CD4-positive, alpha-beta T cell treated with Interleukin-12 subunit alpha and Interleukin-12 subunit beta, for 1 hour (primary cell): ENCODE data around the gene ALG5.
A peak's percentile ranks its signal among the peaks of the same experiment; 100 is the strongest.

Source experiments
- DNase-seq: peaks from one replicate; pipeline ENCODE4 v3.0.0-alpha.2; 2020

Gene ALG5, protein sequence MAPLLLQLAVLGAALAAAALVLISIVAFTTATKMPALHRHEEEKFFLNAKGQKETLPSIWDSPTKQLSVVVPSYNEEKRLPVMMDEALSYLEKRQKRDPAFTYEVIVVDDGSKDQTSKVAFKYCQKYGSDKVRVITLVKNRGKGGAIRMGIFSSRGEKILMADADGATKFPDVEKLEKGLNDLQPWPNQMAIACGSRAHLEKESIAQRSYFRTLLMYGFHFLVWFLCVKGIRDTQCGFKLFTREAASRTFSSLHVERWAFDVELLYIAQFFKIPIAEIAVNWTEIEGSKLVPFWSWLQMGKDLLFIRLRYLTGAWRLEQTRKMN

DNA sequence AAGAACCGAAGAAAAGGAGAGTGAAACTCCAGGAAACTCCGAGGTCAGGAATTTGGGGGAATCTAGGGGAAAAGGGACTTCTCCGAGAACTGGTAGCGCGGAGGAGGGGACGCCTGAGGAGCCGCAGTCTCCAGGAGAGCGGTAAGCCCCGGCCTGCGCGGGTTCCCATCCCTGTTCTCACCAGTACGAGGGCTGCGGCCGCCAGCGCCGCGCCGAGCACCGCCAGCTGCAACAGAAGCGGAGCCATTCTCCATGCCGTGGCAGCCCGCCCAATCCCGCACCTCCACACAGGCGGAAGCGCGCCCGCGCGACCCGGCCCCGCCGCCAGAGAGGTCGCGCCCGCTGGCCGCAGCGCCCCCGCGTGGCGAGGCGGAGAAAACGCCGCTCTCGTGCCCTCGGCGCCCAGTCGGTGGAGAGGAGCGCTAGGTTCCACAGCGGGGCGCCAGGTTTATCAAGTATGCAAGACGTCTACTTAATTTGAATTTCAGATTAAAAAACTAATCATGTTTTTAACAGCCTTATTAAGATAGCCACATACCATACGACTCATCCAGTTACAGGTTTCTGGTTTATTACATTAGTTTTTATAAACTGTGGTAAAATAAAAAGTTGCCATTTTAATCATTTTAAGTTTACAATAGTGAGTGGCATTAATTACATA is at the start of gene ALG5:
TSS of gene ALG5 (minus strand) at position 287 of the 661 bp plus-strand sequence. CDS start at position 247, 40 bp downstream.
- DNase-seq: peak; percentile 95

DNA sequence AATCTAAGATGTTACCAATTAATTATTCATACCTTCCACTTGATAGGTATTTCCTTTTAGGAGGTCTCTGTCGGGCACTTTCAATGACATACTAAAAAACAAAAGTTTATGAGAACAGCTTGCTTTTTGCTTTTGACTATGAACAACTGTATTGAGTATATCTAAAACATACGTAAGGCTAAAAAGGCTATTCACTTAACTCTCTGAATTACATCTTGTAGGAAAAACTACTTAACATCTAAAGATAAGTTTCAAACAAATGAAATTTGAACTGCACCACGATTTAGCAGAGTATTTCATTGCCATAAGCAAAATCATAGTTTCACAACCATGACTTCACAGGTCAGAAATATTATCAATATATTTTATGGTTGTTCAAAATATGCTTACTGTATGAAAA is 48.7 kb upstream of the ALG5 start:
- DNase-seq: no peak

DNA sequence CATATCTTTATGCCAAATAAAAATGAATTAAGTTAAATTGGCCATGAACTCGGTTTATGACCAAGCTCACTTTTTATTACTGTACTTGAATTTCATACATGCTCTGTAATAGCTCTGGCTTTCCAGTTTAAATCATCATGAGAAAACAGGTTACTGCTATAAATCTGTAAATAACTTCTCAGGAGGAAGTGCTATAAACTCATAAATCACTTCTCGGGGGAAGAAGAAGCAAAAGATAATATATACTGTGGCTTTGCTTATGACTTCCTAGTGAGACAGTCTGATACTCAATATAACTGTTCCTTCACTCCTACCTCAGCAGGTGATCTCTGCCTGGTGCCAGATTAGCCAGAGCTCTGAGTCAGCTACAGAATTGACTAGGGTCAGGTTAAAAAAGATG is 47.9 kb upstream of the ALG5 start:
- no peak for DNase-seq

DNA sequence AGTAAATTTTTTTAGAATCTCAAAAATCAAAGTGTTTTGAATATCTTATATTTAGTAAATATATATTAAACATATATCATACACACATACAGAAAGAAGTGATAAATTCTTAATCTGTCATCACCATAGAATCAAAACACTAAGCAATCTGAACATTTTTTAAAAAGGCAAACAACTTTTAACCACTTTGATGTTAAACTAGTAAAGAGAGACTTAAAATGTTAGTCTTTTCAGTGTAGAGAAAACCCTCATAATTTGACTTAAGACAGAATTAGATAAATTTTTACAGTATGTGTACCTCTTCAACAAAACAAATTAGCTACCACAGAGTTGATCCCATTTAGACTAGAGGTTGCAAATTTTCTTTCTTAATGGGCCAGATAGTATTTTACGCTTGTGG is 46.9 kb upstream of the ALG5 start:
- DNase-seq: no peak

- no peak for DNase-seq
Observed at GRCh38 chr13:37040789-37041188, 41.6 kb upstream of the ALG5 start.

GRCh38 chr13:37039896-37040295 is 40.8 kb upstream of the ALG5 start:
- no peak for DNase-seq

DNA sequence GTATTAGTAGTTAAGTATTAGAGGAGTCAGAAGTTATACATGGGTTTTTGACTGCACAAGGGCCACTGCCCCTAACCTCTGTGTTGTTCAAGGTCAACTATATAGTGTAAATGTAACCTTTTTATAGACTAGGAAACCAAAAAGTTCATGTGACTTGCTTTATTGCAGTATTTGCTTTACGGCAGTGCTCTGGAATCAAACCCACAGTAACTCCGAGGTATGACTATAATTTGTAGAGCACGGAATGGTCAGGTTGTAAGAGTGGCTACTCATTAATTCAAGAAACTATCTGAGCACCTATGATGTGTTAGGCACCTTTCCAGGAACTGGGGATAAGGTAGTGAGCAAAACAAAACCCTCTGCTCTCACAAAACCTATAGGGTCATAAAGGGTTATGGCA is 38.1 kb upstream of the ALG5 start:
- DNase-seq: no peak

GRCh38 chr13:37029617-37030016 is 30.5 kb upstream of the ALG5 start:
- no peak for DNase-seq

GRCh38 chr13:37027639-37028038 is 28.5 kb upstream of the ALG5 start:
- DNase-seq: no peak

- no peak for DNase-seq
Observed at GRCh38 chr13:37026771-37027170, 27.6 kb upstream of the ALG5 start.

GRCh38 chr13:37023871-37024270 is 24.7 kb upstream of the ALG5 start:
- no peak for DNase-seq

- DNase-seq: no peak
Observed at GRCh38 chr13:37014609-37015008, 15.5 kb upstream of the ALG5 start.

DNA sequence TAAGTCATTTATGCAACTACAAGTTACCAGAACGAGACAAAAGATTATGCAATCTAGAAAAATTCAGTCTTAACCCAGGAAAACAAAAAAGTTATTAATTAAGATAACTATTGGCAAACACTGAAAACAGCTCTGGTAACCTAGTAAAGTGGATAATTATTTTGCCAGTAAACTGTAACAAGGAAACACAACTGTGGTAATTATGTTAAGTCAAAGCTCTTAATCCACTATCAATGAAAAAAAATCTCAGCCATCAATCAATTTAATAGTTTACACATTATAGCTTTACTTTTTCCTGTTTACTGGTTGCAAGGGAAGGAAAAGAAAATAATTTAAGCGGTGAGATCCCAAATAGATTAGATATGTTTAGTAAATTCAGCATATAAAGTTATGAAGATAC is 12.6 kb upstream of the ALG5 start:
- DNase-seq: no peak

DNA sequence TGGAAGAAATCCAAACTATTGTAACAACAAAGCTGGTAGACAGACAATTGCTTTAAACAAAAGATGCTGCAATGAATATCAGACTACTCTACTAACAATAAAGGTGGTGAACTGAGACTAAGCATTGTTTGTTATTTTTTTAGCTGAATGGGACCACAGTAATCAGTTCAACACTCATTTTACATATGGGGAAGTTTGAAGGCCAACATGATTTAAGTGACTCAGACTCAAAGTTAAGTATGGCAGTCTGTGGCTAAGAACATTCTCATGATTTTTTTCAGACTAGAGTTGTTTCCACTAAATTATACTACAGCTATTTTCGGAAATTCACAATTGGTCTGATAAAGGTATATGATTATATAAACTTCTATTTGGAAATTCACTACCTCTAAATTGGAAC is 11.9 kb upstream of the ALG5 start:
- DNase-seq: no peak

GRCh38 chr13:37010424-37010823 is 11.3 kb upstream of the ALG5 start:
- no peak for DNase-seq

DNA sequence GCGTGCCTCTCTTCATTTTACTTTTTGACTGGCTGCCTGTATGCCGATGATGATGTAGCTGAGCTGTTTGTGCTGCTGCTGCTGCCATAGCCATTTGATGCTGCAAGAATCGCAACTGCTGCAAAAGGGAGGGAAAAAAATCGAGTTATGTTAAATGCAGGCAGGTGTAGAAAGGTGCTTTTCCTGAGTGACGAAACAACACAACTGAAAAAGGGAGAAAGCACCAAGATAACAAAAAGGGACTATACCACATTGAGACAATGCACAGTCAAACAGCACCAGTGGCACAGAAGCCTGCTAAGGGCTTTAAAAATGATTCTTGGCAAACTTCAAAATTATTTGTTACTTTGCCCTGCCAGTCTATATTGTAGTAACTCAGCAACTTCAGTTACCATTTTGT is 10.6 kb upstream of the ALG5 start:
- no peak for DNase-seq

DNA sequence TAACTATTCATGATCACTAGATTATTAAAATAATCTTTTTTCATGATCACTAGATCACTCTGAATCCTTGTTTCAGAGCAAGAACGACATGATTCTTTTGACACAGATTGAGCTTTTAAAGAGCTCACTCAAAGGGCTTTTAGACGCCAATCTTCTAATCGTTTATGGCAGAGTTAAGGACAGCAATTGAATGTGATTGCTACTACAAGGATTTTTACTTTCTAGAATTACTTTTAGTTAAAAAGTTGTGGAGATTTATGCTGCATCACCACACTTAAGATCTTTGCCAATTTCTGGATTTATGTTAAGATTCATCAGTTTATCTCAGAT is 2.7 kb upstream of the ALG5 start:
- DNase-seq: no peak

DNA sequence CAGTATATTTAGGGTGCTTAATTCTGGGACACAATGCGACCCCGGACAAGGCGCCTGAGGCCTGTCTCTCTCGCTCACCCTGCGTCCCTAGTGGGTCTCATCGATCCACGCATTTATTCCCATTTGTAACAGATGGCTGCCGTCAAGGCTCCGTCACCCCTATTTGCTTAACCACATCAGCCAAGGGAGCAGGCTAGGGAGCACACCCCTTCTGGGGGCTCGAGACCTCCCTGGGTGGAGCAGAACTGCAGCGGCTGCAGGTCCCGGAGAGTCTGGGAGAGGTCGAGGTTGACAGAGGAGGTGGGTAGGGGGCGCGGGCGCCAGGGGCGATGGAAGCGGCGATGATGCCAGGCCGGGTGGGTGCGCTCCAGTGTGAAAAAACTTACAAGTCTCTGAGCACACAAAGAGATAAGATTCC is 507 bp downstream of the ALG5 start:
- DNase-seq: peak; percentile 11

- no peak for DNase-seq
Observed at GRCh38 chr13:36997716-36998427, 1.3 kb downstream of the ALG5 start.

DNA sequence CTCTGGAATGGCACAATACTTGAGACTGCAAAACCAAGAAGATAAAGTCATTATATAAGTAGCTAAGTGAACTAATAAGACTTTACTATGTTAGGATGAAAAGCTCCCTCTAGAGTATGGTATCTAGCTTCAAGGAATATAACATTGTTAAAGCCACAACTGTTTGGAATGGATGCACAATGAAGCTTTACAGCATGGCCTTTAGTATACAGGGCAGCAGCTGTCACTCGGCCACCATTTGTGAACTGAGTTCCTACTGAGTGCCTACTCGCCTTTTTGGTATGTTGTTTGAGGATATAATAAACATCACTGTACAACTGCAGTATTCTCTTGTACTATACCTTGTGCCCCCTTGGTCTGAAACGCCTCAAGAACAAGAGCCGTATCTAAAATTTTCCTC is 6.8 kb downstream of the ALG5 start:
- DNase-seq: no peak

- DNase-seq: no peak
Observed at GRCh38 chr13:36986462-36987240, 12.5 kb downstream of the ALG5 start.

DNA sequence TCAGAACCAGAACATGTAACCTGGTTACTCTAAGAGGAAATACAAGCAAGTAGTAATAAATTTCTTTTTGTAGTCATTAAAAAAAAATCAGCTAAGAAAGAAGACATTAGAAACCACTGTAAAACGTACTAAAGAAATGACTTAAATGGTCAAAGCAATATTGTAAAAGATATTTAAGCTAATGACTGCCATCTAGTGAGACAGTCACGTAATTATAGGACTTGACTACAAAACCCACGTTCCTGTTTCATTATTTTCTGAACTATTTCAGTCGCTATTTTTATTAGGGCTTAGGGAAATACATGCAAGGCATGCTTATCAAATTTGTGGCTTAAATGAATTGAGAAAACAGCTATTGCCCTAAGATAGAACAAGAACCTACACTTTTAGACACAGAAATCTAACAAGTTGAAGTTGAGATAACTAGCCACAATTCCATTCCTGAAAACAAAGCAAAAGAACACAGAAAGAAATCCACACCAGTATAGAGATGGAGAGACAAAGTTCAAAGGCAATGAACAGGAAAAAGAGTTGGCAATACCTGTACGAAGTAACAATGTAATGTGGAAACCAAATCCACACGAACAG is 17.9 kb downstream of the ALG5 start:
- DNase-seq: peak; percentile 16
